Measurements from ENCODE around the gene PHF5A. TPM values are rescaled to one million over a fixed set of nuclear protein-coding genes. Genes with fewer than 3 reads are reported as not detected.

The PHF5A gene
- total and polyA plus RNA-seq, 4 donors, result 15.8 to 31.7 (median 23.2) TPM

GRCh38 chr22:41507330-41508063, 39.0 kb upstream of the PHF5A start (continued):
- TF ChIP-seq ZBTB33 (IDR thresholded peaks at IDR 0.05) (no peak), HNF4A (conservative IDR thresholded peaks at IDR 0.05) (no peak), EGR1 (IDR thresholded peaks at IDR 0.05; ENCODE audit: low read depth in 2 of 2) (no peak)
- TF ChIP-seq, protein P1, sequence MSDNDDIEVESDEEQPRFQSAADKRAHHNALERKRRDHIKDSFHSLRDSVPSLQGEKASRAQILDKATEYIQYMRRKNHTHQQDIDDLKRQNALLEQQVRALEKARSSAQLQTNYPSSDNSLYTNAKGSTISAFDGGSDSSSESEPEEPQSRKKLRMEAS (IDR thresholded peaks at IDR 0.05), result no peak

DNA sequence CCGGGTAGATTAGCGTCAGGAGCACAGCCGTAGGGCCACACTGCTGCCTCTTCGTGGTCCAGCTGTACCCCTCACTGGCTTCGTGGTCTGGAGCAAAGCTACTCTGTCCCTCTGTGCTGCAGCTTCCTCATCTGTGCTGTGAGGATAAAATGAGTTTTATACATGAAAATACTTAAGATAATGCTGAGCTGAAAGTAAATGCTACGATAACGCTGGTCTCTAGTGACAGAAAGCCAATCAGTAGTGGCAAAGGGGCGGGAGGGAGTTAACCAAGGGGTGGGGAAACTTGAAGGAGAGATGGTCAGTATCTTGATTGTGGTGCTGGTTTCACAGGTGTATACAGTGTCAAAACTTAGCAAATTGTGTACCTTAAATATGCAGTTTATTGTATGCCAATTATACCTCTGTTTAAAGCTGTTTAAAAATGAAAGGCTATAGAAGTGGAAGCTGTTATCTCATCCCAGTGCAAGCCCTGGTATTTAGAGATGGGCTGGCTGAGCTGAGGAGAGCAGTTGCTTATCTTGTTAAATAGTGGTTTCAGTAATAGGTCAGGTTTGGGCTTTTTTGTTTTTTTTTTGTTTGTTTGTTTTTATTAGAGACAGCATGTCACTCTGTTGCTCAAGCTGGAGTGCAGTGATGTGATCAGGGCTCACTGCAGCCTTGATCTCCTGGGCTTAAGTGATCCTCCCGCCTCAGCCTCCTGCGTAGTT, 37.2 kb upstream of the PHF5A start:
- H3K4me1 ChIP-seq (ENCODE audit: control insufficient read depth in 4 of 4, insufficient read depth in 4 of 4, low read length in 3 of 4), result peaks cover 0 to 6% (median 3%) of the 10 kb centered on the region in 4 donors
- no peak overlapping the region for H3K9ac ChIP-seq (ENCODE audit: low read depth in 1 of 2, low read length in 2 of 2)
- no peak overlapping the region for H3K27ac ChIP-seq (ENCODE audit: low read depth in 1 of 2, low read length in 2 of 2)
- no peak for DNase-seq (ENCODE audit: low spot score)
- H3K4me3 ChIP-seq (ENCODE audit: low read depth in 1 of 3, low read length in 3 of 3), result no peak overlapping the region
- no peaks in the 10 kb centered on the region for H3K27me3 ChIP-seq (ENCODE audit: control insufficient read depth in 4 of 4, insufficient read depth in 4 of 4, low read length in 3 of 4)
- H3K9me3 ChIP-seq (ENCODE audit: control insufficient read depth in 4 of 4, low read length in 3 of 4), result no peaks in the 10 kb centered on the region
- H3K36me3 ChIP-seq (ENCODE audit: control insufficient read depth in 4 of 4, insufficient read depth in 3 of 4, low read depth in 1 of 4, low read length in 3 of 4), result peaks cover 1 to 48% (median 31%) of the 10 kb centered on the region in 4 donors
- WGBS, result 94% methylated on average over 10 of the region's 10 CpGs
- no peak for TF ChIP-seq RAD21 (IDR thresholded peaks at IDR 0.05)

DNA sequence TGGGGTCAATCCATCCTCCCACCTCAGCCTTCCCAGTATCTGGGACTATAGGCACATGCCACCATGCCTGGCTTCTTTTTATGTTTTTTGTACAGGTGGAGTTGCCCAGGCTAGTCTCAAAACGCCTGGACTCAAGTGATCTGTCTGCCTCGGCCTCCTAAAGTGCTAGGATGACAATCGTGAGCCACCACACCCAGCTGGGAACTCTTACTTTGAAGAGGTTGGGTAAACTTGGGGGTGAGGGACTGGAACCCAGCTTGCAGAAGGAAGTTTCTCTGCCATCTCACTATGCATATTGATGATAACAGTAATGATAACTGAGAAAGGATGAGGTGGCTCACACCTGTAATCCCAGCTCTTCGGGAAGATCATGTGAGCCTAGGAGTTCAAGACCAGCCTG, 36.3 kb upstream of the PHF5A start:
- WGBS, result 90% methylated on average over 4 of the region's 4 CpGs
- no peaks in the 10 kb centered on the region for H3K9me3 ChIP-seq (ENCODE audit: control insufficient read depth in 4 of 4, low read length in 3 of 4)
- no peak for DNase-seq (ENCODE audit: low spot score)
- H3K36me3 ChIP-seq (ENCODE audit: control insufficient read depth in 4 of 4, insufficient read depth in 3 of 4, low read depth in 1 of 4, low read length in 3 of 4), result peaks cover 1 to 44% (median 31%) of the 10 kb centered on the region in 4 donors
- no peaks in the 10 kb centered on the region for H3K27me3 ChIP-seq (ENCODE audit: control insufficient read depth in 4 of 4, insufficient read depth in 4 of 4, low read length in 3 of 4)
- H3K4me3 ChIP-seq (ENCODE audit: low read depth in 1 of 3, low read length in 3 of 3), result no peak overlapping the region
- no peak overlapping the region for H3K27ac ChIP-seq (ENCODE audit: low read depth in 1 of 2, low read length in 2 of 2)
- no peak for TF ChIP-seq RAD21 (IDR thresholded peaks at IDR 0.05)
- no peak for TF ChIP-seq EGR1 (IDR thresholded peaks at IDR 0.05; ENCODE audit: low read depth in 2 of 2)
- TF ChIP-seq, protein P2, sequence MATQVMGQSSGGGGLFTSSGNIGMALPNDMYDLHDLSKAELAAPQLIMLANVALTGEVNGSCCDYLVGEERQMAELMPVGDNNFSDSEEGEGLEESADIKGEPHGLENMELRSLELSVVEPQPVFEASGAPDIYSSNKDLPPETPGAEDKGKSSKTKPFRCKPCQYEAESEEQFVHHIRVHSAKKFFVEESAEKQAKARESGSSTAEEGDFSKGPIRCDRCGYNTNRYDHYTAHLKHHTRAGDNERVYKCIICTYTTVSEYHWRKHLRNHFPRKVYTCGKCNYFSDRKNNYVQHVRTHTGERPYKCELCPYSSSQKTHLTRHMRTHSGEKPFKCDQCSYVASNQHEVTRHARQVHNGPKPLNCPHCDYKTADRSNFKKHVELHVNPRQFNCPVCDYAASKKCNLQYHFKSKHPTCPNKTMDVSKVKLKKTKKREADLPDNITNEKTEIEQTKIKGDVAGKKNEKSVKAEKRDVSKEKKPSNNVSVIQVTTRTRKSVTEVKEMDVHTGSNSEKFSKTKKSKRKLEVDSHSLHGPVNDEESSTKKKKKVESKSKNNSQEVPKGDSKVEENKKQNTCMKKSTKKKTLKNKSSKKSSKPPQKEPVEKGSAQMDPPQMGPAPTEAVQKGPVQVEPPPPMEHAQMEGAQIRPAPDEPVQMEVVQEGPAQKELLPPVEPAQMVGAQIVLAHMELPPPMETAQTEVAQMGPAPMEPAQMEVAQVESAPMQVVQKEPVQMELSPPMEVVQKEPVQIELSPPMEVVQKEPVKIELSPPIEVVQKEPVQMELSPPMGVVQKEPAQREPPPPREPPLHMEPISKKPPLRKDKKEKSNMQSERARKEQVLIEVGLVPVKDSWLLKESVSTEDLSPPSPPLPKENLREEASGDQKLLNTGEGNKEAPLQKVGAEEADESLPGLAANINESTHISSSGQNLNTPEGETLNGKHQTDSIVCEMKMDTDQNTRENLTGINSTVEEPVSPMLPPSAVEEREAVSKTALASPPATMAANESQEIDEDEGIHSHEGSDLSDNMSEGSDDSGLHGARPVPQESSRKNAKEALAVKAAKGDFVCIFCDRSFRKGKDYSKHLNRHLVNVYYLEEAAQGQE (IDR thresholded peaks at IDR 0.05), result no peak
- TF ChIP-seq, protein P3, sequence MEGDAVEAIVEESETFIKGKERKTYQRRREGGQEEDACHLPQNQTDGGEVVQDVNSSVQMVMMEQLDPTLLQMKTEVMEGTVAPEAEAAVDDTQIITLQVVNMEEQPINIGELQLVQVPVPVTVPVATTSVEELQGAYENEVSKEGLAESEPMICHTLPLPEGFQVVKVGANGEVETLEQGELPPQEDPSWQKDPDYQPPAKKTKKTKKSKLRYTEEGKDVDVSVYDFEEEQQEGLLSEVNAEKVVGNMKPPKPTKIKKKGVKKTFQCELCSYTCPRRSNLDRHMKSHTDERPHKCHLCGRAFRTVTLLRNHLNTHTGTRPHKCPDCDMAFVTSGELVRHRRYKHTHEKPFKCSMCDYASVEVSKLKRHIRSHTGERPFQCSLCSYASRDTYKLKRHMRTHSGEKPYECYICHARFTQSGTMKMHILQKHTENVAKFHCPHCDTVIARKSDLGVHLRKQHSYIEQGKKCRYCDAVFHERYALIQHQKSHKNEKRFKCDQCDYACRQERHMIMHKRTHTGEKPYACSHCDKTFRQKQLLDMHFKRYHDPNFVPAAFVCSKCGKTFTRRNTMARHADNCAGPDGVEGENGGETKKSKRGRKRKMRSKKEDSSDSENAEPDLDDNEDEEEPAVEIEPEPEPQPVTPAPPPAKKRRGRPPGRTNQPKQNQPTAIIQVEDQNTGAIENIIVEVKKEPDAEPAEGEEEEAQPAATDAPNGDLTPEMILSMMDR (IDR thresholded peaks at IDR 0.05; ENCODE audit: low read depth, low read length, missing input control), result no peak
- TF ChIP-seq FOXA1 (IDR thresholded peaks at IDR 0.05), result no peak
- no peak for TF ChIP-seq JUND (IDR thresholded peaks at IDR 0.05)
- no peak for TF ChIP-seq TAF1 (conservative IDR thresholded peaks at IDR 0.05)
- TF ChIP-seq HNF4G (IDR thresholded peaks at IDR 0.05), result no peak
- no peak for TF ChIP-seq ZBTB33 (IDR thresholded peaks at IDR 0.05)
- no peak for TF ChIP-seq SP1 (IDR thresholded peaks at IDR 0.05)
- no peak for TF ChIP-seq RXRA (IDR thresholded peaks at IDR 0.05)
- no peak for TF ChIP-seq GABPA (IDR thresholded peaks at IDR 0.05 in 1 of 2, conservative IDR thresholded peaks at IDR 0.05 in 1 of 2)
- no peak for TF ChIP-seq NR2F2 (IDR thresholded peaks at IDR 0.05)
- no peak for TF ChIP-seq HNF4A (conservative IDR thresholded peaks at IDR 0.05)
- no peak for TF ChIP-seq YY1 (IDR thresholded peaks at IDR 0.05)
- TF ChIP-seq FOXA2 (IDR thresholded peaks at IDR 0.05), result no peak
- TF ChIP-seq, protein P1 (IDR thresholded peaks at IDR 0.05), result no peak
- TF ChIP-seq ATF3 (IDR thresholded peaks at IDR 0.05), result no peak
- peaks cover 0 to 6% (median 0%) of the 10 kb centered on the region in 4 donors for H3K4me1 ChIP-seq (ENCODE audit: control insufficient read depth in 4 of 4, insufficient read depth in 4 of 4, low read length in 3 of 4)
- H3K9ac ChIP-seq (ENCODE audit: low read depth in 1 of 2, low read length in 2 of 2), result no peak overlapping the region

Data from liver (tissue), 9 donors.